Activated T-helper 1 cell treated with Interleukin-2 at 50 U/mL for 16 hours (primary cell): ENCODE results near the gene ATP6V1B1.
"Not testable (repeated sequence)": the region's sequence is repeated elsewhere in the genome, so short reads cannot be mapped to it uniquely, and the experiment has no call there.

ENCODE experiments used
- DNase-seq: peaks from one replicate; pipeline ENCODE4 v3.0.0-alpha.2; 2020; ENCODE audit warnings: low read depth

Gene ATP6V1B1

DNA sequence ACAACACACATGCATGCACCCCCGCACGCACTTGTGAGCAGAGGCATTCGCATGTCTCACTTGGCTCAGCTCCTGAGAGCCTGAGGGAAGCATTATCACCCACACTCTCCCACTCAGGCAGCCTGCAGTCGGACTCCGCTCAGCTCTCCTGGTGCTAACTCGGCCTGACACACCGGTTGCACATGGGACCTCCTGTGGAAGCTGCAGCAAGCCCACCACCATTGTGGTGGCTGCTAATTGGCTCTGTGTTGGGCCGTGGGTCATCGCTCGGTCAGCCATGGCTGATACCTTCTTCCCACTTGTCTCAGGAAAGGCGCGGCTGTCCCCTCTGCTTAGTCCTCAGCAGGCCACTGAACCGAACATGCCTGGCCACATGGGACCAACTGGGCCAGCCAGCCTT is 72.6 kb downstream of the ATP6V1B1 start:
- no peak for DNase-seq

DNA sequence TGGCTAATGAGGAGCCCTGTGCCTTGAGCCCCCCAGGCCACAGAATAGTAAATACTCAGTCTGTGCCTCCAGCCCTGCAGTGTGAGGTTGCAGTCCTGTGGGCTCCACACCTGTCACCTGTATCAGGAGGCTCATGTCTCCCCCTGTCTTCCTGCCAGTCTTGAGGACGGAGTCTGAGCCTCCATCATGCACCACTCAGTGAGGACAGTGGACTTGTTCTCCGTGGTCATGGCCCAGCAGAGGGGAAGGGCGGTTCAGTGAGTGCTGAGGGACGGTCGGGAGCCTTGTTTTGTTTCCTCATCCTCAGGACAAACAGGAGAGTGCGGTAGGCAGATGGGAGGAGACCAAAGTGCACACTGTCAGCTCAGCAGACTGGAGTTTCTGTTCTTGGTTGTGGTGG is 76.1 kb downstream of the ATP6V1B1 start:
- not testable (repeated sequence) for DNase-seq
